HepG2 (cell line): ENCODE results near the gene JAG1. TPM values are rescaled to one million over a fixed set of nuclear protein-coding genes. Genes with fewer than 3 reads are reported as not detected.
A peak's percentile ranks its signal among the peaks of the same experiment; 100 is the strongest.

ENCODE experiments used
- ATAC-seq: fragments of 200-7000 bp; cut with Tn5 transposase; 3 replicates; pipeline ENCODE4 v1.9.1; 2020; ENCODE audit warnings: mild to moderate bottlenecking, moderate library complexity
- BruUV-seq: library from RNA; stranded (reverse); fragments of 400-500 nt; replicated peaks from 2 replicates; lab custom pipeline; 2021; lab: Mats Ljungman, UMichigan
- CTCF ChIA-PET: fragments of 300-600 bp; formaldehyde crosslinking; extraction: SDS; loops from one replicate; lab custom pipeline; 2021; ENCODE audit warnings: low total read pairs, inconsistent platforms, low intra/inter-chr PET ratio; lab: Yijun Ruan, JAX
- POLR2A ChIA-PET: fragments of 350-600 bp; sonication (Branson Sonifier 250); formaldehyde crosslinking; loops from one replicate; lab custom pipeline; 2020; ENCODE audit warnings: antibody characterized with exemption, inconsistent platforms; lab: Yijun Ruan, JAX
- DNase-seq: peaks from one replicate; pipeline ENCODE4 v3.0.0-alpha.2; 2015; ENCODE audit warnings: low spot score
- FAIRE-seq: peaks from 3 replicates; lab custom pipeline; 2011; peaks lifted over from hg19 to GRCh38; lab: Jason Lieb, UNC
- H2AFZ ChIP-seq: one replicate; pipeline ENCODE4 v1.6.1; 2011; ENCODE audit warnings: low read length, inconsistent platforms
- H3K27ac ChIP-seq: fragments of 300-600 bp; 3 replicates; pipeline ENCODE4 v1.8.0; 2011; ENCODE audit warnings: mixed run types, mild to moderate bottlenecking, mixed read lengths, low read length, inconsistent platforms; ENCODE audit not compliant: insufficient read depth; ENCODE audit errors: extremely low read length
- H3K27me3 ChIP-seq, 2 experiments: fragments of 200-600 bp in 1 of 2; 2 replicates in 1 of 2; 3 replicates in 1 of 2; pipeline versions ENCODE4 v1.6.0 to v1.8.0; 2011; ENCODE audit warnings: low read length in 2 of 2, mild to moderate bottlenecking in 2 of 2, moderate library complexity in 2 of 2, inconsistent platforms in 1 of 2; ENCODE audit not compliant: insufficient read depth in 2 of 2, control insufficient read depth in 1 of 2
- H3K36me3 ChIP-seq, 2 experiments: fragments of 200-600 bp in 1 of 2; replicated peaks in 1 of 2; 2 replicates in 1 of 2; 3 replicates in 1 of 2; pipeline versions ENCODE4 v1.5.1 to v1.8.0; 2011; ENCODE audit warnings: low read length in 2 of 2, inconsistent platforms in 1 of 2; ENCODE audit not compliant: insufficient read depth in 2 of 2, control insufficient read depth in 1 of 2
- H3K4me1 ChIP-seq: 2 replicates; pipeline ENCODE4 v1.5.1; 2012; ENCODE audit warnings: low read length, inconsistent platforms; ENCODE audit not compliant: insufficient read depth
- H3K4me2 ChIP-seq: 2 replicates; pipeline ENCODE4 v1.6.0; 2011; ENCODE audit warnings: low read depth, low read length, inconsistent platforms
- H3K4me3 ChIP-seq, 3 experiments: fragments of 200-600 bp in 1 of 3; sonication (generic), shearing (Covaris generic) in 1 of 3; replicated peaks in 1 of 3; 2 replicates each; pipeline ENCODE4 v1.5.1; 2011 to 2016; ENCODE audit warnings: low read length in 3 of 3, inconsistent platforms in 2 of 3, low read depth in 2 of 3, mild to moderate bottlenecking in 2 of 3, control low read depth in 1 of 3, mixed read lengths in 1 of 3; ENCODE audit not compliant: insufficient read depth in 1 of 3
- H3K79me2 ChIP-seq: one replicate; pipeline ENCODE4 v1.6.1; 2011; ENCODE audit warnings: low read length, inconsistent platforms; ENCODE audit not compliant: insufficient read depth
- H3K9ac ChIP-seq: 2 replicates; pipeline ENCODE4 v1.6.0; 2011; ENCODE audit warnings: mild to moderate bottlenecking, low read depth, low read length, inconsistent platforms; ENCODE audit not compliant: insufficient read depth
- H3K9me3 ChIP-seq: 2 replicates; pipeline ENCODE4 v1.5.1; 2012; ENCODE audit warnings: mild to moderate bottlenecking, low read length
- H4K20me1 ChIP-seq: 2 replicates; pipeline ENCODE4 v1.6.0; 2011; ENCODE audit warnings: inconsistent platforms, mild to moderate bottlenecking, low read length, moderate library complexity; ENCODE audit not compliant: insufficient read depth
- CERS6 ChIP-seq: sonication (generic); formaldehyde crosslinking; IDR thresholded peaks from 2 replicates; pipeline ENCODE4 v1.5.0; 2020; ENCODE audit warnings: missing genetic modification reagents
- CHCHD3 ChIP-seq: sonication (generic); formaldehyde crosslinking; IDR thresholded peaks from 2 replicates; pipeline ENCODE4 v1.8.0; 2022; ENCODE audit warnings: mild to moderate bottlenecking, missing genetic modification reagents, moderate library complexity
- CREM ChIP-seq, 2 experiments: sonication (generic) in 1 of 2; formaldehyde crosslinking in 1 of 2; IDR thresholded peaks; 2 replicates each; pipeline versions ENCODE4 v1.4.0 to v1.6.1; 2016 to 2020; ENCODE audit warnings: antibody characterized with exemption in 1 of 2, mild to moderate bottlenecking in 1 of 2, missing genetic modification reagents in 1 of 2
- GFI1 ChIP-seq: sonication (generic); formaldehyde crosslinking; IDR thresholded peaks from 2 replicates; pipeline ENCODE4 v1.5.0; 2020; ENCODE audit warnings: missing genetic modification reagents, mild to moderate bottlenecking, borderline replicate concordance
- HOXA5 ChIP-seq: sonication (generic); formaldehyde crosslinking; IDR thresholded peaks from 2 replicates; pipeline ENCODE4 v1.4.0; 2020; ENCODE audit warnings: missing genetic modification reagents
- MBNL3 ChIP-seq: fragments of 250-450 bp; sonication (Bioruptor Pico); conservative IDR thresholded peaks from 2 replicates; pipeline ENCODE4 v1.8.0; 2022; ENCODE audit warnings: mild to moderate bottlenecking, inconsistent platforms
- MNT ChIP-seq: fragments of 450-650 bp; IDR thresholded peaks from 2 replicates; pipeline ENCODE4 v1.6.1; 2016
- ZNF136 ChIP-seq: sonication (generic); formaldehyde crosslinking; IDR thresholded peaks from 2 replicates; pipeline ENCODE4 v1.8.1; 2022; ENCODE audit warnings: low read depth, mild to moderate bottlenecking, moderate library complexity, missing genetic modification reagents
- ZNF75D ChIP-seq: sonication (generic); formaldehyde crosslinking; IDR thresholded peaks from 2 replicates; pipeline ENCODE4 v1.8.1; 2023; ENCODE audit warnings: missing genetic modification reagents, mild to moderate bottlenecking, borderline replicate concordance
- ZNF761 ChIP-seq: sonication (generic); formaldehyde crosslinking; conservative IDR thresholded peaks from 2 replicates; pipeline ENCODE4 v1.4.0; 2020; ENCODE audit warnings: mild to moderate bottlenecking, missing genetic modification reagents
- ZNF792 ChIP-seq: IDR thresholded peaks from 2 replicates; pipeline ENCODE4 v1.6.1; 2016
- ZSCAN25 ChIP-seq: sonication (generic); formaldehyde crosslinking; IDR thresholded peaks from 2 replicates; pipeline ENCODE4 v1.8.0; 2022; ENCODE audit warnings: mild to moderate bottlenecking, missing genetic modification reagents
- WGBS: methylation state at CpG from one replicate; pipeline ENCODE4 v1.1.6; 2017; ENCODE audit warnings: low lambda C conversion rate; 5-methylcytosine and 5-hydroxymethylcytosine counted together
- in situ Hi-C: cut with HindIII; loops from 2 replicates; pipeline ENCODE4 v1.10.0; 2017; ENCODE audit warnings: low pct_unique_long_range_greater_than_20kb; ENCODE audit not compliant: extremely low pct_ligation_motif_present
- intact Hi-C: fragments of 100-400 bp; cut with micrococcal nuclease; formaldehyde crosslinking; loops from one replicate; pipeline ENCODE4 v1.10.0; 2022; ENCODE audit not compliant: unreplicated experiment
- polyA plus RNA-seq, 8 experiments: library from polyadenylated mRNA; depleted of rRNA in 3 of 8; stranded (reverse) in 7 of 8; unstranded in 1 of 8; fragments of >200 nt; fragmentation: Illumina TruSeq in 4 of 8; extraction: Trizol in 4 of 8; gene quantifications; 2 replicates each; pipeline versions ENCODE4 v1.2.1 to v1.2.3, GENCODE V29; 2011 to 2016; ENCODE audit warnings: low read depth in 4 of 8, missing spikeins in 1 of 8, mixed read lengths in 1 of 8; ENCODE audit not compliant: insufficient read depth in 1 of 8
- total RNA-seq, 5 experiments: library from RNA; depleted of rRNA; stranded (reverse); fragments of >200 nt; fragmentation: Illumina TruSeq; extraction: Trizol; gene quantifications; 2 replicates each; pipeline ENCODE4 v1.2.3, GENCODE V29; 2016; ENCODE audit warnings: low read depth in 1 of 5
- TF ChIP-seq, protein P1 (sequence below): sonication (generic); formaldehyde crosslinking; conservative IDR thresholded peaks from 2 replicates; pipeline ENCODE4 v1.4.0; 2020; ENCODE audit warnings: missing genetic modification reagents
- TF ChIP-seq, protein P2 (sequence below): sonication (generic); formaldehyde crosslinking; IDR thresholded peaks from 2 replicates; pipeline ENCODE4 v1.5.0; 2020; ENCODE audit warnings: missing genetic modification reagents

JAG1 gene
- total and polyA plus RNA-seq, 2 of the 13 experiments (the other 11 are each of a cell fraction or from before 2014, with no cell fraction given) = 47.1 to 56.3 TPM

- peaks cover 61% of the 10 kb centered on the region for H3K79me2 ChIP-seq
- no peaks in the 10 kb centered on the region for H3K9me3 ChIP-seq
- no peaks in the 10 kb centered on the region; a peak in 1 of 5 replicates for H3K27me3 ChIP-seq
- peaks cover 51% of the 10 kb centered on the region for H3K4me1 ChIP-seq
- H3K36me3 ChIP-seq = peaks cover 13 to 15% of the 10 kb centered on the region in 2 experiments
- ChIA-PET CTCF (no interaction called here), POLR2A (interaction anchor here (0.7 to 5.6 kb wide), 17 partner anchors 8 to 305 kb away, joined by 3 to 104 read pairs (median 5); partner anchors contain the start of genes MKKS and SLX4IP)
- H4K20me1 ChIP-seq = peaks cover 27% of the 10 kb centered on the region
- FAIRE-seq (no peak), ATAC-seq (peak; percentile 17), DNase-seq (peak; percentile 49)
- peak overlapping the region; percentile 89 for H3K27ac ChIP-seq
- intact Hi-C loops (loop anchor here (2.0 to 10.0 kb wide), 4 partner anchors 20 to 872 kb away; no protein-coding TSS in a partner anchor), in situ Hi-C loops (loop anchor here (5.0 kb wide), 2 partner anchors 535 to 870 kb away; no protein-coding TSS in a partner anchor)
- H2AFZ ChIP-seq = no peak overlapping the region
- peak overlapping the region; percentile 95 for H3K9ac ChIP-seq
- peak overlapping the region; percentile 96 for H3K4me2 ChIP-seq
- BruUV-seq = no TSS peak
- under 1% methylated on average over 32 of the region's 47 CpGs for WGBS
- H3K4me3 ChIP-seq = peak overlapping the region; percentile 85 to 94 (median 91)
- no peak for TF ChIP-seq MNT
- TF ChIP-seq ZSCAN25 (CRISPR knock-in tag) = peak; percentile 27; the same call in 1 of the 2 replicates
- TF ChIP-seq ZNF761 (CRISPR knock-in tag) = 0 out of 2 replicates have a peak, but pooled peaks have one; percentile 56
- TF ChIP-seq ZNF75D = no peak
- TF ChIP-seq ZNF792 = no peak
- TF ChIP-seq CHCHD3 (CRISPR knock-in tag) = no peak; the same call in none of the 2 replicates
- no peak for TF ChIP-seq MBNL3 (CRISPR knock-in tag)
- TF ChIP-seq GFI1 (CRISPR knock-in tag) = no peak; the same call in 1 of the 2 replicates
- TF ChIP-seq CREM (IDR thresholded peaks at IDR 0.05) = no peak
- TF ChIP-seq CREM (CRISPR knock-in tag; IDR thresholded peaks at IDR 0.05) = no peak
- TF ChIP-seq HOXA5 (CRISPR knock-in tag) = no peak
- TF ChIP-seq, protein P1, sequence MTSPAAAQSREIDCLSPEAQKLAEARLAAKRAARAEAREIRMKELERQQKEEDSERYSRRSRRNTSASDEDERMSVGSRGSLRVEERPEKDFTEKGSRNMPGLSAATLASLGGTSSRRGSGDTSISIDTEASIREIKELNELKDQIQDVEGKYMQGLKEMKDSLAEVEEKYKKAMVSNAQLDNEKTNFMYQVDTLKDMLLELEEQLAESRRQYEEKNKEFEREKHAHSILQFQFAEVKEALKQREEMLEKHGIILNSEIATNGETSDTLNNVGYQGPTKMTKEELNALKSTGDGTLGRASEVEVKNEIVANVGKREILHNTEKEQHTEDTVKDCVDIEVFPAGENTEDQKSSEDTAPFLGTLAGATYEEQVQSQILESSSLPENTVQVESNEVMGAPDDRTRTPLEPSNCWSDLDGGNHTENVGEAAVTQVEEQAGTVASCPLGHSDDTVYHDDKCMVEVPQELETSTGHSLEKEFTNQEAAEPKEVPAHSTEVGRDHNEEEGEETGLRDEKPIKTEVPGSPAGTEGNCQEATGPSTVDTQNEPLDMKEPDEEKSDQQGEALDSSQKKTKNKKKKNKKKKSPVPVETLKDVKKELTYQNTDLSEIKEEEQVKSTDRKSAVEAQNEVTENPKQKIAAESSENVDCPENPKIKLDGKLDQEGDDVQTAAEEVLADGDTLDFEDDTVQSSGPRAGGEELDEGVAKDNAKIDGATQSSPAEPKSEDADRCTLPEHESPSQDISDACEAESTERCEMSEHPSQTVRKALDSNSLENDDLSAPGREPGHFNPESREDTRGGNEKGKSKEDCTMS (CRISPR knock-in tag) = no peak
- TF ChIP-seq, protein P2, sequence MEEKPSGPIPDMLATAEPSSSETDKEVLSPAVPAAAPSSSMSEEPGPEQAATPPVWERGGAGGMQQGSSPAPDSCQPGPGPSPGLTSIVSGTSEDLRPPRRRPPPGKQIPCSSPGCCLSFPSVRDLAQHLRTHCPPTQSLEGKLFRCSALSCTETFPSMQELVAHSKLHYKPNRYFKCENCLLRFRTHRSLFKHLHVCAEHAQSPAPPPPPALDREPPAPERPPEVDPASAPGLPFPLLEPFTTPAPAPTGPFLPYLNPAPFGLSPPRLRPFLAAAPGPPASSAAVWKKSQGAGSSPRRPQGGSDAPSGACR (CRISPR knock-in tag) = no peak; the same call in 1 of the 2 replicates
- TF ChIP-seq CERS6 (CRISPR knock-in tag) = no peak; the same call in 1 of the 2 replicates
- TF ChIP-seq ZNF136 (CRISPR knock-in tag) = no peak; the same call in 1 of the 2 replicates
Observed at GRCh38 chr20:10672624-10673127, 1.1 kb downstream of the JAG1 start.
